Measurements from ENCODE around the gene PURA.

Gene PURA

GRCh38 chr5:140109759-140110645 is 3.9 kb upstream of the PURA start:
- no peak for DNase-seq

DNA sequence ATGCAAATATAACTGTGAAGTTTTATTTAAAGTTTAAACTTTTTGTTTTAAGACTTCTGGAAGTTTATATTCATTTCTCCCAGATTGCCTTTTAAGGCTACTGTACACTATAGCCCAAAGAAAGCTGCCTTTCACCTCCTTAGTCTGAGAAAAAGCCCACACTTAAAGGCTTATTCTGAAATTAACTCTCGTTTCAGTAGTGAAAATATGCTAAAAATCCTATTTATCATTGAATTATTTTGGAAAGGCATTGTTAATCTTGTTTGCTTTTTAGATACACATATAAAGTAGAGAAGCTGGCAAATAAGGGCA is 3.3 kb upstream of the PURA start:
- DNase-seq, result no peak

DNA sequence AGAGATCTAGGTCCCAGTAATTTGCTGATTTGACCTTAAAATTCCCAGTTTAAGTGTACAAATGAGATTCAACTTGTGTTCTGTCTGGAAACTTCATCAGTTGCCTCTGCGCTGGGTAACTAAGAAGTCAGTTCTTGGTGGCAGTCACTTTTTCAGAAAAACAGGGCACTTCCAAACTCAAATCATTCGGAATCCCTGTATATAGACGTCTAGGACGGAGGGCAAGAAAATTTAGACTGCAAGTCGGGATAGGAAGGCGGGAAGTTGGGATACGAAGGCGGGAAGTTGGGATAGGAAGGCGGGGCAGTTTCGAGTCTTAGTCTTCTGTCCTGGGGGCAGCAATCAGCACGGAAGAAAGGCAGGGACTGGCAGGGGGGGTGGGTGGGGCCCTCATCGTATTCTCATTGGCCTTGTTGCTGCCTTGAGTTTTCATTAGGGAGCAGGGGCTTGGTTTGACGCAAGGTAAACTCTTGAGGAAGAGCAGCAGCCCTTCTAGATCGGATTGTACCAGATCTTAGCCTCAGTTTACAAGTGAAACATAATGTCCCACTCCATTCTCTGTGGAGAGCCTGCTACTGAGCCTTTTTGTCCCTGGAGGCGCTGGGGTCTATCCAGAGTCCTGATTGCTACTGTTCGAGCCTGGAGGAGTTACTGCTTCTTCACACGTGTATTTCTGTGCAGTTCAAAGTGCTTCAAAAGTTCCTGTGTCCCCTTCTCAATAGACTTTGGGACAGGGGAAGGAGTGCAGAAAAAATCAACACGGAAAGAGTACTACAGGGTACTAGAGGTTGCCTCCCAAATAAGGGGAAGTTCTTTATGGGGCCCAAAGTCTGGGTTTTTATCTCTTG is 2.7 kb upstream of the PURA start:
- no peak for DNase-seq

- DNase-seq, result no peak
Observed at GRCh38 chr5:140111859-140112551, 1.9 kb upstream of the PURA start.

GRCh38 chr5:140112685-140113179 is 1.2 kb upstream of the PURA start:
- no peak for DNase-seq

DNA sequence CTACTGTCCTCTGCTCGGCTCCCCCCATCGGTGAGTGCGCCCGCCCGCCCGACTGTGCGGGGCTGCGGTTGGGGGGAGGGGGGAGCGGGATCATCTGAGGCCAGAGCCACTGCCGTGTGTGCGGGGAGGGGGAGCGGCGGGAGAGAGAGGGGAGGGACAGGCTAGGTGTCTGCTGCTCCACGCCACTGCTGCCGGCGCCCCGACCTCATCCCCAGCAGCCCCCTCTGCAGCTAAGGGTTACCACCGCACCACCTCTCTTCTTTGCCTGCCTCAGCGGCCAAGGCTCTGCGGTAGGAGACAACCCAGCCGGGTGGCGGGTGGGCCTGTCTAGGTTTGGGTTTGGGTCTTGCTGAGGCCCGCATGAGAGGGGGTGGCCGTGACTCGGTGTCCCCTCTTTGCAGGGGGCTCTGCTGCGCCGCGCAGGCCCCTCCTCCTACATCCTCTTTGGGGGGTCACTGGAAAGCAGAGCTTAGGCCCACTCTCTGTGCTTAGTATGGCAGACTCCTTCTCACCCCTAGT is 670 bp upstream of the PURA start:
- no peak for DNase-seq

- no peak for DNase-seq
Observed at GRCh38 chr5:140114341-140115185, 654 bp downstream of the PURA start.

DNA sequence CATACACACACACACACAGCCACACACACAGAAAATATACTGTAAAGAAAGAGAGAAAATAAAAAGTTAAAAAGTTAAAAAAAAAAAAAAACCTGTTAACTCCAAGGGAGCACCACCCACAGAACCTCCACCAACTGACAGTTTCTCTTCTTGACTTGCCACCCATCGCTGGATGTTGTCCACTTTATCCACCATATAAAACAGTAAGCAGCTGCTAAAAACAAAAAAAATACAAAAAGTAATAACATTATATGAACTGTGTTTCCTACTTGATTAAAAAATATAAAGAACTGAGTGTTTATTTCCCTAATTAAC is 1.2 kb downstream of the PURA start:
- DNase-seq, result no peak

DNA sequence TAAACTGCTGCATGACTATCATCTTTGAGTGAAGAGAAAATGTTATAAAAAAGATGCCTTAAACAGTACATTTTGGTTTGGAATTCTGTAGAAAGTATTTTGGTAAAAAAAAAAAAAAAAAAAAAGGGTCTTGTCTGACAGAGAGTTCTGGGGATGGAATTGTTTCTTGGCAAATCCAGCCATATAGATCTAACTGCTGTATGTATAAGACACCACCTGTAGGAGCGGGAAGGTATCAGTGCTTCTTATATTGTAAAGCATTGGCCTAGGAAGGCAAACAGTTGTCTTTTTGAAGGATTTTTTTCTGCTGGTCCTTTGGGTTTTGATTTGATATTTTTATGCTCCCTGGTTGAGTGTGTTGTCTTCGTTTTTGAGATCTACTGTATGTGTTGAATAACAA is 2.8 kb downstream of the PURA start:
- DNase-seq, result no peak

DNA sequence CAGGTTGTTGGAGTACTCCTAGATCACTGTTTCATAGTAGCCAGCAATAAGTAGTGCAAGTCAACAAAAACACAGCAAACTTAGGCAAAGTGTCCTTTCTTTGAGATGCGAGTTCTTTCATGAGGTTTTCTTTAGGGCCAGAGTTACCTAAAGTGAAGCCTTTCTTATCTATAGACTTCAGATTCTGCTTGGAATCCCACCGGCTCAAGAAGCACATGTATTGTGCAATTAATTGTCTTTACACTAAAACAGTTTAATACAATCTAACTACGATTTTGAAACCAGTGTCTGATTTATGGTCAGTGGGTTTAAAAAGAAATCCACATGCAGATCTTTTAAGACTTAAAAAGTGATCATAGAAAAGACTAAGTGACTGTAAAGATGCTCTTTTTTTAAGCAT is 3.6 kb downstream of the PURA start:
- no peak for DNase-seq

DNA sequence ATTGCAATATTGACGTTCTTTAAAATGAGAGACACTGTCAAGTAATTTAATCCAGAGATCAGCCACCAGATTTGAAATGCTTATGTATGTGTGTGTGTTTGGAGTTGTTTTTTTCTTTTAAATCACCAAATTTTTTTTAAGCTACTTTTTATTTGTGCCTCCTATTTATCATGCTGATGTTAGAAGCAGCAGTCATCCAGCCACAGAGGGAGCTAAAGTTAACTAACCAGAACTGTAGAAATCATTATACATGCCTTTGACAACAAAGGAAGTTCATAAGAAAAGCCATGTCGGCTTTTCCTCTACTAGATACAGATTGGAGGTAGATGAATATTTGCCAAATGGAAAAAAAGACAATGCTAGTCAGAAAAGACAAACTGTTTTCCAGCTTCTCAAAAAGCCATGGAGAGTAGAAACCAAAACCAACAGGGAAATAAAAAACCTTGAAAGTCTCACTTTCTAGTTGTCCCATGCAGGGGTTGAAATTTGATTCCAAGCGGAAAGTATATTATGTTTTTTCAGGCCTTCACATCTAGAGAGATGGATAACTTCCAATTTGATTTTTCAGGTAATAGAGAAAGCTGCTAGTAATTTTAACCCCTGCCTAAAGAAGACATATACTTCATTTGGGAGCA is 4.5 kb downstream of the PURA start:
- no peak for DNase-seq

DNA sequence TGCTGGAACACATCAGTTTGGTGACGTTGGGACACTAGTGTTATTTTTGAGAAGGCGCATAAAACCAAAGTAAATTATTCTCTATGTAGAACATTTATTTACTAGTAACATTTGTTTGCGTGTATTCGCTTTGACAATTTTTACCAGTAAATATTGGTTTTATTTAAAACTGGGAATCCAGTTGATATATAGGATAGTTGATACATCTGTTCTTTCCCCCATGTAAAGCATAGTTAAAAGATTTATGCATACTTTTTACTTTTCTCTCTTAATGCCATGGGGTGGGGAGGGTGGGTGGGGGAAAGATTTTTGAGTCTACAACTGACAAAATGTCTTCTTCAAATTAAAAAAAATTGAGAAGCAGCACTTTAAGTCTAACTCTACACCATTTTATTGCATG is 11.7 kb downstream of the PURA start, which contains the start of gene IGIP:
IGIP (plus strand) TSS at position 301 of the 400 bp plus-strand sequence. CDS start 2,540 bp downstream, outside the sequence.
- DNase-seq, result no peak

- no peak for DNase-seq
Observed at GRCh38 chr5:140126315-140127012, 12.6 kb downstream of the PURA start.

GRCh38 chr5:140128376-140128775 is 14.5 kb downstream of the PURA start:
- no peak for DNase-seq

DNA sequence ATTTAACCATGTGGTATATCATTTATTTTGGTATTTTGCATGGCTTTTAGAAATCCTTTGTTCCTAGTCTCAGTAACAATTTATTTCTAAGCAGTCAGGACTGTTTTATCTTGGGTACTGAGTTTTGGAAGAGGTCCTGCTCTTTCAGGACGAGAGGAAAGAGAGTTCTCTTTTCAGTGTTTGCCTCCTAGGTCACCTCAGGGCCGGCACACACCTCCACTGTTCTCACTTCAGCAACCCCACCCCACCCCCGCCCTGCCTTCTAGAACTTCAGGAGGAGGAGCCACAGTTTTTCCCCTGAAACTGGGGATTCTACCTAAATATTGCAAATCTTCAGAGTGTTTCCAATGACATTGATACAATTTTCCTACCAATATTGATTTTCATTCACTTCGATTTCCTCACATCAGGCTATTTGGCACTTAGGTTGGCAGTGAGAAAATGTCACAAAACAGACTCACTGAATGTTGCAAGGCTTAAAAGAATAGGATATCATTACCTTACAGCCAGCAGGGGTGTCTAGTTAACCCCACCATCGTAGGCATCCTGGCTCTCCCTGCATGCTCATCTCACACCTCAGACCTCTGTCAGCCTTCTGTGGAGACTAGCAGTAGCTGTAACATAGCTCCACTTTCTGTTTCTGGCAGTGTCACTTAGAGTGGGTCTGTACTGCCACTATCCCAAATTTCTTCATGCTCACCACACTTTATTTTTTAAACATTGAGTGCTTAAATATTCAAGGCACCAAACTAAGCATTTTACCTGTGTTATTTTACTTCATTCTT is 17.2 kb downstream of the PURA start:
- DNase-seq, result no peak

DNA sequence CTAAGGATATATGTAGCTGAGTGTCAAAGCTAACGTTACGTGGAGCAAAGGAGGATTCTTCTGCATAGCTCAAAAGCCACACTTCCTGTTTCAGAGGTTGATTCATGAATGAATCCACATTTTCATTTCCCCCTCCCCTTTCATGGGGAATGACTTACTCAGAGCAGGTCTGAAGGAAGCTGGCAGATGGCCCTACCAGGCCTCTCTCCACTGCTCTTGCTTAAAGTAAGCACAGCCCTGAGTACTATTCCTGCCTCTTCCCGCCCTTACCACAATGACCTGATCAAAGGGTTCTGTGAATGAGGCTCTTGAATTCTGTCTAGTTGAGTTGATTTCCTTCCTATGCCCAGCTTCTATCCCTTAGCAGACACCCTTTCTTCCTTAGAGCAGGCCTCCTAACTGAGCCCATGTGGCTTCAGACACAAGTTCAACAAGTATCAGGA is 18.1 kb downstream of the PURA start:
- no peak for DNase-seq

DNA sequence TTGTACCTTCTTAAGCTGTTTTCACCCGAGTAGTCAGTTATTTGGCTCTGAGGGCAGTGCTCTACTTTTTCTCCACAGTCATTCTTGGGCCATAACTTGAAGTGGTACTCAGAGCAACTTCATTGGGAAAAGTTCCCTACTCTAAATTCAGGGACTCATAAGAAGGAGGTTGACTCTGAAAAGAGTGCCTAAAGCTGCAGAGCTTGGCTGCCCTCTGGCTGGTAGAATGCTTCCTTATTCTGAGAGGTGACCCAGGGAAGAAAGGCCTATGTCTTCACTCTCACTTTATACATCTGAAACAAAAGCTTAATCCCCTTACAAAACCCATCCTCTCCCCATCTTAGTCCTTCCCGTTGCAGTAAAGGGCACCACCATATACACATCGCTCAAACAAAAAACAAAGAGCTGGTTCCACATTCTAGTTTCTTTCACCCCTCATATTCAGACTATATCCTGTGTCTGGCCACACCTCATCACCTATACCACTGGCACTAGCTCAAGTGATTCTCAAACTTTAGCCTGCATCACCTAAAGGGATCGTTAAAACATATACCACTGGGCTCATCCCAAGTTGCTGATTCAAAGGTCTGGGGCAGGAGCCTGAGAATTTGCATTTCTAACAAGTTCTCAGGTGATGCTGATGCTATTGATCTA is 19.7 kb downstream of the PURA start:
- DNase-seq, result no peak

GRCh38 chr5:140134277-140134935 is 20.5 kb downstream of the PURA start:
- no peak for DNase-seq

GRCh38 chr5:140135127-140135526 is 21.2 kb downstream of the PURA start:
- DNase-seq, result no peak
